Esophagus squamous epithelium (tissue), 4 donors: ENCODE results near the gene GNLY.

Source experiments
- POLR2A ChIP-seq, 4 donors: fragments of 450-650 bp; IDR thresholded peaks; one replicate each; pipeline ENCODE4 v1.6.1; 2017; ENCODE audit warnings: antibody characterized with exemption in 4 of 4, mild to moderate bottlenecking in 4 of 4, moderate library complexity in 3 of 4
- TF ChIP-seq, protein P1 (sequence below), 6 experiments: fragments of 450-650 bp in 4 of 6; fragments of 200-600 bp in 2 of 6; sonication (generic) in 2 of 6; IDR thresholded peaks; one replicate each; pipeline ENCODE4 v1.5.1; 2016 to 2019; ENCODE audit warnings: antibody characterized with exemption in 6 of 6, mild to moderate bottlenecking in 4 of 6, moderate library complexity in 4 of 6

DNA sequence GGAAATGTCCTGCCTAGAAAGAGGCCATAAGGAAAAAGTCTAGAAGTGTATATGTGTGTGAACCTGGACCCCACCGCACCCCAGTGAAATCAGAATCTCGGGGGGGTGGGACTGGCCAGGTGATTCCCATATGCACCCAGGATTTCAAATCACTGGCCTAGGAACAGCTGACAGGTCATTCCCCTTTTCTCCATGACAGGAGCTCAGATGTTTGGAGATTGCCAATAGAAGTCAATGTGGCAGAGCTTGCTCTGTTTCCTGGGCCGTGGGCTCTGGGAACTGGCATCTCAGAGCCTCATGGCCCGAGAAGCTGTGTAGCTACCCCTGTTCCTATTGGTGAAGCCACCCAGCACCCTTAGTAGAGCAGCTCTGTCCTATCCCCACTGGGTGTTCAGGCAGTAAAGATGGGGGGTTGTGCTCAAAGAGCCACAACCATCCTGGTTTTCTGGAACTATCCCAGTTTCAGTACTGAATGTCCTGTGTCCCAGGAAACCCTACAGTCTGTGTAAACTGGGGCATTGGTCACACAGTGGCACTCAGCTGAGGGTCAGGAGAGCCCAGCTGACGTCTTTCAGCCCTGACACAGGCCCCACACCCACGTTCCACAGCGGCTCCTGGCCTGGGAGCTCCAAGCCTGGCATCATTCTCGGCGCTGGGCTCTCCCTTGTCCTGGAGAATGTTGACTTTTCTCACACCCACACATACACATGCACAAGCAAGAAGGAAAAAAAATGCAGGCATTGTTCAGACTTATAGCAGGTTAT is 18.9 kb downstream of the GNLY start:
- TF ChIP-seq, protein P1, sequence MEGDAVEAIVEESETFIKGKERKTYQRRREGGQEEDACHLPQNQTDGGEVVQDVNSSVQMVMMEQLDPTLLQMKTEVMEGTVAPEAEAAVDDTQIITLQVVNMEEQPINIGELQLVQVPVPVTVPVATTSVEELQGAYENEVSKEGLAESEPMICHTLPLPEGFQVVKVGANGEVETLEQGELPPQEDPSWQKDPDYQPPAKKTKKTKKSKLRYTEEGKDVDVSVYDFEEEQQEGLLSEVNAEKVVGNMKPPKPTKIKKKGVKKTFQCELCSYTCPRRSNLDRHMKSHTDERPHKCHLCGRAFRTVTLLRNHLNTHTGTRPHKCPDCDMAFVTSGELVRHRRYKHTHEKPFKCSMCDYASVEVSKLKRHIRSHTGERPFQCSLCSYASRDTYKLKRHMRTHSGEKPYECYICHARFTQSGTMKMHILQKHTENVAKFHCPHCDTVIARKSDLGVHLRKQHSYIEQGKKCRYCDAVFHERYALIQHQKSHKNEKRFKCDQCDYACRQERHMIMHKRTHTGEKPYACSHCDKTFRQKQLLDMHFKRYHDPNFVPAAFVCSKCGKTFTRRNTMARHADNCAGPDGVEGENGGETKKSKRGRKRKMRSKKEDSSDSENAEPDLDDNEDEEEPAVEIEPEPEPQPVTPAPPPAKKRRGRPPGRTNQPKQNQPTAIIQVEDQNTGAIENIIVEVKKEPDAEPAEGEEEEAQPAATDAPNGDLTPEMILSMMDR (IDR thresholded peaks at IDR 0.05): no peak
- no peak for TF ChIP-seq POLR2A (IDR thresholded peaks at IDR 0.05)
